SU-DHL-6 (cell line): ENCODE data around the gene KATNBL1.

Experiments
- H2AFZ ChIP-seq: fragments of 200-600 bp; sonication (generic); 2 replicates; pipeline ENCODE4 v1.6.1; 2014; ENCODE audit warnings: low read depth, mild to moderate bottlenecking, moderate library complexity, mixed read lengths, antibody characterized with exemption, low read length; ENCODE audit not compliant: severe bottlenecking
- H3F3A ChIP-seq: fragments of 200-600 bp; shearing (Covaris generic); 2 replicates; pipeline ENCODE4 v1.6.0; 2016; ENCODE audit warnings: antibody characterized with exemption, mild to moderate bottlenecking; ENCODE audit not compliant: insufficient read depth
- H3K27ac ChIP-seq: fragments of 200-600 bp; sonication (generic); 2 replicates; pipeline ENCODE4 v1.5.1; 2016; ENCODE audit warnings: low read depth, mild to moderate bottlenecking, low read length, moderate library complexity, mixed read lengths
- H3K27me3 ChIP-seq: fragments of 200-600 bp; sonication (generic), shearing (Covaris generic); 2 replicates; pipeline ENCODE4 v1.6.0; 2014; ENCODE audit warnings: mild to moderate bottlenecking, low read length
- H3K36me3 ChIP-seq: fragments of 200-600 bp; sonication (generic); 2 replicates; pipeline ENCODE4 v1.6.1; 2014; ENCODE audit warnings: mild to moderate bottlenecking, low read length, mixed read lengths
- H3K4me2 ChIP-seq: fragments of 300-600, 200-600 bp; shearing (Covaris generic), sonication (generic); 2 replicates; pipeline ENCODE4 v1.6.0; 2014; ENCODE audit warnings: low read length, low read depth, mild to moderate bottlenecking; ENCODE audit not compliant: poor library complexity, severe bottlenecking
- H3K4me3 ChIP-seq: fragments of 200-600 bp; sonication (generic); 2 replicates; pipeline ENCODE4 v1.5.1; 2014; ENCODE audit warnings: antibody characterized with exemption, low read length, mild to moderate bottlenecking, mixed read lengths; ENCODE audit not compliant: insufficient read depth, poor library complexity, severe bottlenecking
- H3K79me2 ChIP-seq: fragments of 200-600 bp; sonication (generic); 2 replicates; pipeline ENCODE4 v1.6.1; 2014; ENCODE audit warnings: mild to moderate bottlenecking, low read length, moderate library complexity; ENCODE audit not compliant: insufficient read depth
- H3K9ac ChIP-seq: fragments of 200-600 bp; sonication (generic); 2 replicates; pipeline ENCODE4 v1.7.0; 2014; ENCODE audit warnings: mild to moderate bottlenecking, low read length
- H3K9me2 ChIP-seq: fragments of 200-600 bp; sonication (generic); replicated peaks from 2 replicates; pipeline ENCODE4 v1.6.1; 2014; ENCODE audit warnings: low read length; ENCODE audit not compliant: insufficient read depth
- H3K9me3 ChIP-seq: fragments of 200-600 bp; sonication (generic); 2 replicates; pipeline ENCODE4 v1.6.1; 2014; ENCODE audit warnings: low read length, mixed read lengths; ENCODE audit not compliant: insufficient read depth
- H4K20me1 ChIP-seq: fragments of 200-600 bp; sonication (generic); 2 replicates; pipeline ENCODE4 v1.6.1; 2014; ENCODE audit warnings: low read depth, mild to moderate bottlenecking, antibody characterized with exemption, low read length, moderate library complexity, mixed read lengths
- EZH2phosphoT487 ChIP-seq: fragments of 200-600 bp; sonication (generic), shearing (Covaris generic); conservative IDR thresholded peaks from 2 replicates; pipeline ENCODE4 v1.6.1; 2018; ENCODE audit warnings: mild to moderate bottlenecking, antibody characterized with exemption, low read length, moderate library complexity, mixed read lengths
- TF ChIP-seq, protein P1 (sequence below): fragments of 200-600 bp; sonication (generic); IDR thresholded peaks from one replicate; pipeline ENCODE4 v1.5.1; 2017; ENCODE audit warnings: antibody characterized with exemption, mild to moderate bottlenecking, low read length, moderate library complexity; ENCODE audit not compliant: insufficient read depth, poor library complexity, severe bottlenecking

KATNBL1 gene

DNA sequence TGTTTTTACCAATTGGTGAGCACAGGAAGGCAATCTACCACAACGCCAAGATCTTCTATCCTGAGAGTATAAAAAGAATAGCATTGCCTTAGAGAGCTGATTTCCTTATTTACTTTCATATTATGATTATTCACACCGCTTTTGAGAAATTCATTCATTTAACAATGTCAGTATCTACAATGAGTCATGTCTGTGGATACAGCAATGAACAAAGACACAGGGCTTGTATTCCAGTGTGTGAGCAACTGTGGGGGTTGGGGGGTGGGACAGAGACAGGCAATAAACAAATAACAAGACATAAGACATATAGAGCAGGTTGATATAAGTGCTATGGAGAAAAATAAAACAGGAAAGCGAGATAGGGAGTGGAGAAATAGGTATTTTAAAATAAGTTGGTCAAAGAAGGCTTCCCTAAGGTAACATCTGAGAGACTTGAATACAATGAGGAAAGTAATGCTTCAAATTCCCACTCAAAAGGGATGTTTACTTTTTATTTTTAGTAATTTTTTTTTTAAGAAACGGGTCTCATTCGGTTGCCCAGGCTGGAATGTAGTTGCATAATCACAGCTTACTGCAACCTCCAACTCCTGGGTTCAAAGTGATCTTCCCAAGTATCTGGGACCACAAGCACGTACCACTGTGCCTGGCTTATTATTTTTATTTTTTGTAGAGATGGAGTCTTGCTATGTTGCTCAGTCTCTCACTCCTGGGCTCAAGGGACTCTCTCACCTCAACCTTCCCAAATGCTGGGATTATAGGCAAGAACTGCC lies 62.3 kb downstream of the KATNBL1 start:
- Histone ChIP-seq H3K36me3 (0 out of 2 replicates have a peak, but pooled peaks cover 2% of the 10 kb centered on the region), H2AFZ (no peak overlapping the region), H3K27me3 (no peaks in the 10 kb centered on the region), H3K4me3 (no peak overlapping the region), H3F3A (no peaks in the 10 kb centered on the region), H3K9me3 (no peaks in the 10 kb centered on the region), H3K9ac (no peak overlapping the region), H3K4me2 (no peak overlapping the region), H3K9me2 (no peaks in the 10 kb centered on the region), H4K20me1 (no peaks in the 10 kb centered on the region), H3K79me2 (no peaks in the 10 kb centered on the region), H3K27ac (no peak overlapping the region)
- no peak for TF ChIP-seq EZH2phosphoT487
- TF ChIP-seq, protein P1, sequence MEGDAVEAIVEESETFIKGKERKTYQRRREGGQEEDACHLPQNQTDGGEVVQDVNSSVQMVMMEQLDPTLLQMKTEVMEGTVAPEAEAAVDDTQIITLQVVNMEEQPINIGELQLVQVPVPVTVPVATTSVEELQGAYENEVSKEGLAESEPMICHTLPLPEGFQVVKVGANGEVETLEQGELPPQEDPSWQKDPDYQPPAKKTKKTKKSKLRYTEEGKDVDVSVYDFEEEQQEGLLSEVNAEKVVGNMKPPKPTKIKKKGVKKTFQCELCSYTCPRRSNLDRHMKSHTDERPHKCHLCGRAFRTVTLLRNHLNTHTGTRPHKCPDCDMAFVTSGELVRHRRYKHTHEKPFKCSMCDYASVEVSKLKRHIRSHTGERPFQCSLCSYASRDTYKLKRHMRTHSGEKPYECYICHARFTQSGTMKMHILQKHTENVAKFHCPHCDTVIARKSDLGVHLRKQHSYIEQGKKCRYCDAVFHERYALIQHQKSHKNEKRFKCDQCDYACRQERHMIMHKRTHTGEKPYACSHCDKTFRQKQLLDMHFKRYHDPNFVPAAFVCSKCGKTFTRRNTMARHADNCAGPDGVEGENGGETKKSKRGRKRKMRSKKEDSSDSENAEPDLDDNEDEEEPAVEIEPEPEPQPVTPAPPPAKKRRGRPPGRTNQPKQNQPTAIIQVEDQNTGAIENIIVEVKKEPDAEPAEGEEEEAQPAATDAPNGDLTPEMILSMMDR, result no peak

DNA sequence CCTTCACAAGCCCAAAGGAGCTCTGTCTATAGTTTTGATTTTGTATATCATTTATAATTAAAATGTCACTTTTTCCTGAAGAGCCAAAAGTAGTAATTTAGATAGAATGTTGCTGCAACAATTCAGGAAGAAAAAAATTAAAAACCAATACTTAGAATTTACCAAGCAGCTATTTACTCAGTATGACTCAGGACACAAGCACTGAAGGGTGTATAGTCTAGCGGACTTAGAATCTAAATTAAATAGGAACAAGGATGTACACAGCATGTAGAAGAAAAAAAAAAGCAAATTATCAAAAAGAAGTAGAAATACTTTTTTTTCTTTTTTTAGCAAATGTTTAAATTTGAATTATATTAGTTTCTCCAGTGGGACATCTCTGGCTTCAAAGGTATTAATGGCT lies 76.4 kb downstream of the KATNBL1 start:
- Histone ChIP-seq H3K27ac (no peak overlapping the region), H3K36me3 (no peaks in the 10 kb centered on the region), H3K27me3 (no peaks in the 10 kb centered on the region), H3K79me2 (no peaks in the 10 kb centered on the region), H2AFZ (no peak overlapping the region), H4K20me1 (no peaks in the 10 kb centered on the region), H3K9me2 (no peaks in the 10 kb centered on the region), H3K4me3 (no peak overlapping the region), H3F3A (no peaks in the 10 kb centered on the region), H3K9me3 (no peaks in the 10 kb centered on the region), H3K4me2 (no peak overlapping the region), H3K9ac (no peak overlapping the region)
- TF ChIP-seq, protein P1, result no peak
- TF ChIP-seq EZH2phosphoT487, result no peak

DNA sequence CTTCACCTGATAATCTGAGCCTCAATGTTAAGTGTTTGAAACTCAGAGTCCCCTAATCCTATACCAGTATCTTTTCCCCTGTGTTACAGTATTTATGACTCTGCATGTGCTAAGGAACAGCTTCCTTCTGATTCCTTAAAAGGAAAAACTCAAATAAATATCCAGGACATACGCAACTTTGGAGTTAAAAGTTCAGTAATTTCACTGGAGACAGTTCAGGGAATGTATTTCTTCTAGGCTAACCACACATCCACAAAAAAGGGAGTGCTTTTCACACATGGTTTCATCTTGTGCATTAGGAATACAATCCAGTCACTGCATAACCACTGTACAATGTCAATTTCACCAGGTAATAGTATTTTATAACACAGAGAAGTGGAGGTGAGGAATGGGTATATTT lies 77.0 kb downstream of the KATNBL1 start:
- H3K4me2 ChIP-seq, result no peak overlapping the region
- no peaks in the 10 kb centered on the region for H3K9me2 ChIP-seq
- no peaks in the 10 kb centered on the region for H3K36me3 ChIP-seq
- no peak for TF ChIP-seq EZH2phosphoT487
- TF ChIP-seq, protein P1, result no peak
- H3K27me3 ChIP-seq, result no peaks in the 10 kb centered on the region
- H3K4me3 ChIP-seq, result no peak overlapping the region
- no peak overlapping the region for H3K27ac ChIP-seq
- H3K79me2 ChIP-seq, result no peaks in the 10 kb centered on the region
- H2AFZ ChIP-seq, result no peak overlapping the region
- no peaks in the 10 kb centered on the region for H3F3A ChIP-seq
- no peaks in the 10 kb centered on the region for H4K20me1 ChIP-seq
- no peak overlapping the region for H3K9ac ChIP-seq
- H3K9me3 ChIP-seq, result no peaks in the 10 kb centered on the region
